Stimulated activated CD8-positive, alpha-beta memory T cell treated with anti-CD3 and anti-CD28 coated beads, Interleukin-2, amount 100 ng/mL, for 48 hours (primary cell): ENCODE measurements around the gene UNC119B.
"Not testable (repeated sequence)": the region's sequence is repeated elsewhere in the genome, so short reads cannot be mapped to it uniquely, and the experiment has no call there.

ENCODE experiments used
- DNase-seq, 2 donors: peaks; one replicate each; pipeline ENCODE4 v3.0.0-alpha.2; 2020; ENCODE audit warnings: low read depth in 2 of 2

Gene UNC119B

GRCh38 chr12:120719496-120720233, 9.4 kb downstream of the UNC119B start:
- no peak for DNase-seq

GRCh38 chr12:120720234-120720986, 10.2 kb downstream of the UNC119B start:
- DNase-seq, result no peak

- no peak for DNase-seq
Measured at GRCh38 chr12:120720987-120721801, 10.9 kb downstream of the UNC119B start.

- no peak for DNase-seq
Measured at GRCh38 chr12:120721866-120722265, 11.6 kb downstream of the UNC119B start.

GRCh38 chr12:120722784-120723183, 12.5 kb downstream of the UNC119B start:
- DNase-seq, result no peak

GRCh38 chr12:120724720-120725119, 14.5 kb downstream of the UNC119B start:
- no peak for DNase-seq

- no peak for DNase-seq
Measured at GRCh38 chr12:120725151-120725658, 14.9 kb downstream of the UNC119B start.

GRCh38 chr12:120725659-120726509, 15.6 kb downstream of the UNC119B start, which contains the start of gene ACADS:
TSS of gene ACADS (plus strand) at chr12:120725826. CDS start at chr12:120725886, 60 bp downstream.
- DNase-seq, result peak; percentile 90 to 91

- DNase-seq, result no peak
Measured at GRCh38 chr12:120726510-120726793, 16.2 kb downstream of the UNC119B start.

- DNase-seq, result no peak
Measured at GRCh38 chr12:120726961-120727360, 16.7 kb downstream of the UNC119B start.

GRCh38 chr12:120732198-120732597, 21.9 kb downstream of the UNC119B start:
- DNase-seq, result not testable (repeated sequence)

GRCh38 chr12:120733574-120733973, 23.3 kb downstream of the UNC119B start:
- DNase-seq, result no peak

GRCh38 chr12:120734210-120734609, 24.0 kb downstream of the UNC119B start:
- DNase-seq, result no peak

- no peak for DNase-seq
Measured at GRCh38 chr12:120735181-120735580, 24.9 kb downstream of the UNC119B start.

- DNase-seq, result no peak
Measured at GRCh38 chr12:120736404-120737331, 26.4 kb downstream of the UNC119B start.

- DNase-seq, result no peak
Measured at GRCh38 chr12:120737557-120738251, 27.4 kb downstream of the UNC119B start.

GRCh38 chr12:120738252-120739030, 28.2 kb downstream of the UNC119B start:
- DNase-seq, result no peak

- no peak for DNase-seq
Measured at GRCh38 chr12:120739031-120739762, 28.9 kb downstream of the UNC119B start.
